Right lobe of liver (tissue), 6 donors: ENCODE results near the gene KRTAP5-1. TPM values are rescaled to one million over a fixed set of nuclear protein-coding genes. Genes with fewer than 3 reads are reported as not detected.

Experiments used
- ATAC-seq, 4 donors: fragments of 200-7000 bp; cut with Tn5 transposase; one replicate each; pipeline ENCODE4 v1.9.1; 2020; ENCODE audit warnings: mild to moderate bottlenecking in 4 of 4, moderate library complexity in 4 of 4
- DNase-seq, 3 donors: peaks; one replicate each; pipeline ENCODE4 v3.0.0-alpha.2; 2020
- H3K27ac ChIP-seq, 3 donors: fragments of 200-600 bp; one replicate each; pipeline ENCODE4 v1.8.0; 2022
- H3K27me3 ChIP-seq, 2 donors: fragments of 200-600 bp; one replicate each; pipeline ENCODE4 v1.8.0; 2022
- H3K36me3 ChIP-seq, 4 donors: fragments of 200-600 bp; sonication (generic) in 1 of 4; one replicate each; pipeline versions ENCODE4 v1.5.1 to v1.8.0; 2017 to 2022; ENCODE audit warnings: control low read depth in 1 of 4
- H3K4me1 ChIP-seq, 4 donors: fragments of 200-600 bp; sonication (generic) in 1 of 4; one replicate each; pipeline versions ENCODE4 v1.5.1 to v1.8.0; 2017 to 2022; ENCODE audit warnings: control low read depth in 1 of 4
- H3K4me3 ChIP-seq, 3 donors: fragments of 200-600 bp; one replicate each; pipeline ENCODE4 v1.8.0; 2022
- H3K9me3 ChIP-seq, 4 donors: fragments of 200-600 bp; sonication (generic) in 1 of 4; one replicate each; pipeline versions ENCODE4 v1.5.1 to v1.8.0; 2017 to 2022; ENCODE audit warnings: control low read depth in 1 of 4
- CTCF ChIP-seq, 4 donors: fragments of 200-600 bp in 3 of 4; fragments of 450-650 bp in 1 of 4; IDR thresholded peaks; one replicate each; pipeline versions ENCODE4 v1.5.1 to v1.8.0; 2016 to 2022; ENCODE audit warnings: antibody characterized with exemption in 4 of 4, mild to moderate bottlenecking in 2 of 4
- POLR2A ChIP-seq: fragments of 450-650 bp; IDR thresholded peaks from one replicate; pipeline ENCODE4 v1.6.1; 2017; ENCODE audit warnings: antibody characterized with exemption, mild to moderate bottlenecking
- WGBS: methylation state at CpG from one replicate; pipeline ENCODE4 v1.1.6; 2018; ENCODE audit warnings: low coverage, low lambda C conversion rate; ENCODE audit not compliant: insufficient coverage; ENCODE audit errors: missing lambda C conversion rate; 5-methylcytosine and 5-hydroxymethylcytosine counted together
- intact Hi-C, 2 donors: fragments of 100-400 bp; cut with DNase I; formaldehyde crosslinking; loops; one replicate each; pipeline versions ENCODE4 v1.11.2 to v1.14.1; 2022
- total RNA-seq, 6 experiments: library from RNA; depleted of rRNA in 2 of 6; stranded (reverse); fragments of >200 nt in 2 of 6; fragmentation: NEBNext Ultra II Directional in 3 of 6; extraction: Animal tissue kit (Norgen Biotek cat#: 25700) in 3 of 6; gene quantifications; one replicate each; pipeline versions ENCODE4 v1.1.0 to v1.2.4, GENCODE V29; 2016 to 2023
- donor health status: DM: no; HTN: yes; CAD: no.
- donor health status: DM: no; HTN: no; CAD: no.
- donor health status: DM: no; HTN: no; CAD: no.
- donor health status: DM: no; HTN: yes; CAD: no.
- donor health status: DM: no; HTN: yes; CAD: no.

The KRTAP5-1 gene
- total RNA-seq, 6 experiments from 2014 or later, result not detected

GRCh38 chr11:1554981-1555712, 29.9 kb downstream of the KRTAP5-1 start:
- no peak for ATAC-seq
- TF ChIP-seq POLR2A (no peak), CTCF (IDR thresholded peaks at IDR 0.05) (no peak)
- DNase-seq, result peak in 2 of 3 donors; percentile 41 to 46
- no peak overlapping the region for H3K4me3 ChIP-seq
- intact Hi-C loops, result no loop called here
- H3K36me3 ChIP-seq, result no peaks in the 10 kb centered on the region
- no peaks in the 10 kb centered on the region for H3K9me3 ChIP-seq
- peaks cover 0 to 18% (median 7%) of the 10 kb centered on the region in 4 donors for H3K4me1 ChIP-seq
- 56% methylated on average over 4 of the region's 13 CpGs for WGBS
- no peaks in the 10 kb centered on the region for H3K27me3 ChIP-seq
- no peak overlapping the region for H3K27ac ChIP-seq

DNA sequence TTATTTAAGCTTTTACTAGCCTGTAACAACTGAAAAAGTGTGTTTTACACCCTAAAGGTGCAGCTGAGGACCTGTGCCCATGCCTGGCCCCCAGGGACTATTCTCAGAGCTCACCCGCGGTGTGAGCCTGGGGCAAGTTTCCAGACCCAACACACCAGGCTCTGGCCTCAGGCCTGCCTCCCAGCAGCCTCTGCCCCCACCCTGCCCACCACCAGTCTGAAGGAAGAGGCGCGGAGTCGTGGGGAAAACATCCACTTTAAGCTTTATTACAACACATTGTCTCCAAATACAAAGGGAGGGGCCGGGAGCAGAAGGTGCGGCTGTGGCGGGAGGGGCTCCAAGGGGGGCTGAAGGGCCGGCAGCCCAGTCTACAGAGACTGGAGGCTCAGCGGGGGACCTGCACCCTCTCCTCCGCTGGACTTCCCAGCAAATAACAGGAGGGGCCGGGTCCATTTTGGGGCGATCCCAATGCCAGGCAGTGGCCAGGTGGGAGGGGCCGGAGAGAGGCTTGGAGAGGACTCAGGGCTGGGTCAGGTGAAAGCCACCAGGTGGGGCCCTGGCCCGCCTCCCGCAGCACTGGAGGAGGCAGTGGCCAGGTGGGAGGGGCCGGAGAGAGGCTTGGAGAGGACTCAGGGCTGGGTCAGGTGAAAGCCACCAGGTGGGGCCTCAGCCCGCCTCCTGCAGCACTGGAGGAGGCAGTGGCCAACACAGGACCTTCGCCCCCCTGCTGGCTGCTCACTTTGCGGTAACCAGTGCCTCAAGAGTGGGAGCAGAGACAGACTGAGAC, 31.1 kb downstream of the KRTAP5-1 start:
- WGBS, result 47% methylated on average over 8 of the region's 20 CpGs

GRCh38 chr11:1549338-1550330, 35.4 kb downstream of the KRTAP5-1 start:
- DNase-seq, result no peak

More for the DNA sequence above, 31.1 kb downstream of the KRTAP5-1 start:
- intact Hi-C loops, result no loop called here
- Histone ChIP-seq H3K9me3 (no peaks in the 10 kb centered on the region), H3K27ac (no peak overlapping the region), H3K27me3 (no peaks in the 10 kb centered on the region), H3K4me1 (peaks cover 0 to 11% (median 4%) of the 10 kb centered on the region in 4 donors), H3K36me3 (no peaks in the 10 kb centered on the region), H3K4me3 (no peak overlapping the region)
- DNase-seq (peak in 1 of 3 donors; percentile 27), ATAC-seq (peak; percentile 5 to 46 (median 32))
- TF ChIP-seq CTCF (IDR thresholded peaks at IDR 0.05), result peak in 3 of 4 donors; percentile 8 to 20 (median 9)
- TF ChIP-seq POLR2A, result no peak

More at GRCh38 chr11:1549338-1550330, 35.4 kb downstream of the KRTAP5-1 start:
- H3K4me3 ChIP-seq, result no peak overlapping the region
- no peaks in the 10 kb centered on the region for H3K36me3 ChIP-seq
- peaks cover 0 to 5% of the 10 kb centered on the region in 2 donors for H3K27me3 ChIP-seq
- intact Hi-C loops, result loop anchor here in 1 of 2 donors (10.0 kb wide), 1 partner anchor 85 kb away; no protein-coding TSS in a partner anchor
- peaks cover 0 to 18% (median 0%) of the 10 kb centered on the region in 4 donors for H3K4me1 ChIP-seq
- no peak for ATAC-seq
- WGBS, result 88% methylated on average over 5 of the region's 13 CpGs
- no peak overlapping the region for H3K27ac ChIP-seq
- no peaks in the 10 kb centered on the region for H3K9me3 ChIP-seq
- TF ChIP-seq CTCF (IDR thresholded peaks at IDR 0.05) (no peak), POLR2A (no peak)
